Stimulated activated CD8-positive, alpha-beta memory T cell treated with anti-CD3 and anti-CD28 coated beads, Interleukin-7, amount 100 ng/mL, for 1 hour (primary cell): ENCODE results near the gene PMAIP1.
"Not testable (repeated sequence)": the region's sequence is repeated elsewhere in the genome, so short reads cannot be mapped to it uniquely, and the experiment has no call there.

Experiments
- DNase-seq, 2 donors: peaks; one replicate each; pipeline ENCODE4 v3.0.0-alpha.2; 2020; ENCODE audit warnings: low read depth in 2 of 2

The PMAIP1 gene

DNA sequence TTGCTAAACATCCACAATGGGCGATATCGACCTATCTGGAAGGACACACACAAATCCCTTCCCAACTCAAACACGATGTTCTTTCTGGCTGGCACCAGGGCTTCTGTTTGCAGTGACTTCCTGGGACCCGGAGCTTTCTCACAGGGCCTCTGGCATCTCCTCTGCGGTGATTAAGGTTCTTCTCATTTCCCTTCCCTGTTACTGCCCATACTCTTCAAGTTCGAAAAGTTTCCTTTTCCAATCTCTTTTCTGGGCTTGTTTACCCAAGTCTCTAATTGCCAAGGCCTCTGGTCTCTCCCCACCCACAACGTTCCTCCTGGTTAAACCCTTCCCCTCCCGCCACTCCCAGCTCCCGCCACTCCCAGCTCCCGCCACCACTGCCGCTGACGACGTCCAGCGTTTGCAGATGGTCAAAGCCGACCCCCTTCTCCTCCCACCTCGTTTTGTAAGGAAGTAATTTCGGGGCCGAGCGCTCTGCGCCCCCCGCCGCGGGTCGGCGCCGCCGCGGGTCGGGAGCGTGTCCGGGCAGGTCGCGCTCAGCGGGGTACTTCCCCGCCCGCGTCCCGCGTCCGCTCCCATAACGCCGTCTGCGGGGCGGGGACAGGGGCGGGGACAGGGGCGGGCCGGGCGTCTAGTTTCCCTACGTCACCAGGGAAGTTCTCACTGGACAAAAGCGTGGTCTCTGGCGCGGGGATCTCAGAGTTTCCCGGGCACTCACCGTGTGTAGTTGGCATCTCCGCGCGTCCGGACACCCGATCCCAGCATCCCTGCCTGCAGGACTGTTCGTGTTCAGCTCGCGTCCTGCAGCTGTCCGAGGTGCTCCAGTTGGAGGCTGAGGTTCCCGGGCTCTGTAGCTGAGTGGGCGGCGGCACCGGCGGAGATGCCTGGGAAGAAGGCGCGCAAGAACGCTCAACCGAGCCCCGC, at the start of gene PMAIP1:
Gene PMAIP1 (plus strand): TSS at position 699 of the 924 bp plus-strand sequence. CDS start 182 bp downstream, at position 881.
- peak; percentile 69 to 71 for DNase-seq

DNA sequence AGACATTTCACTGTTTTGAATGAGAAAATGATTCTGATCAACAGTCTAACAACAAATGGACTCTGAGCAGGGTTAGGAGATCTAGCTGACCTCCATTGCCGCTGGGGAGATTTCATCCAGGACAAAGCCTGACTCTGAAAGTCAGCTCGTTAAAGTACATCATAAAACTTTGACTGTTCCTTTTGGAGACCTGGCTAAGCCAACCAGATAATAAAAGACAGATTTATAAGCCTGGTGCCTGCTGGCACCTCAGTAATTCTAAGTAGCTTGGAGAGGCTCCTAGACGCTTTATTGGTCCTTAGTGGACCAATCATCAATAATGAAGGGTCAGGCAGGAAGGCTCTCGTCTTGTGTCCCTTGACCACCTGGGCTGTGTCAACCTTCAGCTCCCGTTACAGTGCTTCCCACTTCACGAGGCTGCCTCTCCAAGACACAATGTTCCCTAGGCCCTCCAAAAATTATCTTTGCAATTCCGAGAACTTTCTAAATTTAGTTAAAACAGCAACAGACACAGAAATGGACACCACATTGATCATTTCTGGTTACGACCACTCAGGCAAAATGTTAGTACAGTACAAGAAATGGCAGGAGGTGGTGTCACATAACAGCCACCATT, 47.9 kb upstream of the PMAIP1 start:
- DNase-seq, result no peak

DNA sequence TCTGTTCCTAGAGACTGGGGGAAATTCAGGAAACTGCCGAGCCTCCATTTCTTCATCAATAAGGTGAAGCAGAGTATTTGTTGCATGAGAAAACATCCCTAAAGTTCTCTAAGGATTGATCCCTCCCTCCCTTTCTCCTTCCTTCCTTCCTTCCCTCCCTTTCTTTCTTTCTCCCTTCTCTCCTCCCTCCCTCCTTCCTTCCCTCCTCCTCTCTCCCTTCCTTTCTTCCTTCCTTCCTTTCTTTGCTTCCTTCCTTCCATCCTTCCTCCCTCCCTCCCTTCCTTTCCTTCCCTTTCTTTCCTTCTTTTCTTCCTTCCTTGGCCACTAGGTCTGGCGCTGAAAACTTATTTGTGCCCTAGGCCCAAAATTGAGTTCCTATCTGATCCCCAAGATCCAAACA, 47.2 kb upstream of the PMAIP1 start:
- no peak for DNase-seq

DNA sequence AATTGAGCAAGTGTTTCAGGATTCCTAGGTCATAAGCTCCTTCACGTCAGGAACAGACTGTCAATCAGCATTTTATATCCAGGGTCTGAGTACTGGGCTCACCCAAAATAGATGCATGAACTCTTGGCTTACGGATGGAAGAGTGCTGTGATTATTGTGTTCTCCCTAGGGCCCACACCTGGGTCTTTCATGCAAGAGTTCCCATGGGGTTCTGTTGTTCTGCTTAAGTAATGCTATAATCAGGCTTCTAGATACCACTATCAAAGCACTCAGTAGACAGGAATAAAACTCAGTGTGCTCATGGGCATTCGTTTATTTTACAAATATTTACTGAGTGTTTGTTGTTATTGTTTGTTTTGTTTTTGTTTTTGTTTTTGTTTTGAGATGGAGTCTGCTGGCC, 46.4 kb upstream of the PMAIP1 start:
- no peak for DNase-seq

DNA sequence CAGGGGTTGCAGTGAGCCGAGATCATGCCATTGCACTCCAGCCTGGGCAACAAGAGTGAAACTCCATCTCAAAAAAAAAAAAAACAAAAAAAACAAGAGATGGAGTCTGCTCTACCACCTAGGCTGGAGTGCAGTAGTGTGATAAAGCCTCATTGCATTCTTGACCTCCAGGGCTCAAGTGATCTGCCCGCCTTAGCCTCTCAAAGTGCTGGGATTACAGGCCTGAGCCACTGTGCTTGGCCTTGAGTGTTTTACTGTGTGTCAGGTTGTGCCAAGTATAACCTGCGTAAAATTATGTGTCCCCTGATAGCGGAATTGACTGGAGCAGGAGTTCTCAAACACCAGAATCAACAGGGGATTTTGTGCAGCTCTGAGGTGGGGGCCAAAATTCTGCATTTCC, 45.8 kb upstream of the PMAIP1 start:
- not testable (repeated sequence) for DNase-seq

DNA sequence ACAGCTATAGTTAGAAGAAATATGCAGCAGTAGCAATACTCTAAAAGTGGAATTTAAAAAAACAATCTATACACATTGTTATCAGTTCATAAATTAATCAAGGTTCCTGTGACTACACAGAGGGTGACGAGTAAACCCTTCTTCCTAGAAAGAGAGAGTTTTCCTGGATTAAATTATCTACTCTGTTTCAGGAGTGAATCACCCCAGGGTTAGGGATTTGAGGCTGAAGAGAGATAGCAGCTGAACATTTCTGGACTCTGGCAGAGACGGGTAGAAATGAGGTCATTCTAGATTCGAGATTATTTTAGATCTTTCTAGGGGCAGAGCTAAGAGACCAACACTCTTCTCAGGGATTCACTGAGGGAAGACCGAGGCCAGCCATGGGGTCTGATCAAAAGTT, 38.8 kb upstream of the PMAIP1 start:
- DNase-seq, result no peak

DNA sequence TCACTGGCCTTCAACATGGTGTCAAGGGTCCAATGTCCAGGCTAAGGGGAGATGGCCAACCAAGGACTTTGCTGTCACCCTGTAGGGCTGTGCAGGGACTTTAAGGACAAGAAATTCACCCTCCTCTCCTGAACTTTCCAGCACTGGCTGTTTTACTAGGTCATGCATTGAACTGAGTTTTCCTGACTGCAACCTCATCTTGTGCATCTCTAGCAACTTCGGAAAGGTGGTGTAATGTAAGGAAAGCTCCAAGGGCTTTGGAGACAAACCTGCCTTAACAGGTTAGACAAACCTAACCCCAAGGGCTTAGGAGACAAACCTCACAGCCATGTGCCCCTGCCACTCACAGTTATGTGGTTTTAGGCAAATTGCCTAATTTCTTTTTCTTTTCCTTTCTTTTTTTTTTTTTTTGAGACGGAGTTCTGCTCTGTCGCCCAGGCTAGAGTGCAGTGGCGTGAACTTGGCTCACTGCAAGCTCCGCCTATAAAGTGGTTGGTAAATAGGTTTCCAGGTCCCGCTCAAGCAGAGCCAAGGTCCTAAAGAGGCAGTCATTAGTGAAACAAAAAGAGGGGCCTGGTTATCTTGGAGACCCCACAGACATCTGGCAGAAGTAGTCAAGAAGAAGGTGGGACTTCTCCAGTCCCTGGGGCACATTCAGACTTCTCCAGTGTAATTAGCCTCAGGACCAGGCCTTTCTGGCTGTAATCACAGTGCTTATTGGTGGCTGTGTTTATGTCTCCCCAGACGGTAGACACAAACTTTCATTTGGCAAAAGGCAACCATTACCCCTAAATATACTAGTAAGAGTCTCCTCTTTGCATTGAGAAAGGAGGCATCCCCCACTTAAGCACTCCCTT, 37.6 kb upstream of the PMAIP1 start:
- no peak for DNase-seq

DNA sequence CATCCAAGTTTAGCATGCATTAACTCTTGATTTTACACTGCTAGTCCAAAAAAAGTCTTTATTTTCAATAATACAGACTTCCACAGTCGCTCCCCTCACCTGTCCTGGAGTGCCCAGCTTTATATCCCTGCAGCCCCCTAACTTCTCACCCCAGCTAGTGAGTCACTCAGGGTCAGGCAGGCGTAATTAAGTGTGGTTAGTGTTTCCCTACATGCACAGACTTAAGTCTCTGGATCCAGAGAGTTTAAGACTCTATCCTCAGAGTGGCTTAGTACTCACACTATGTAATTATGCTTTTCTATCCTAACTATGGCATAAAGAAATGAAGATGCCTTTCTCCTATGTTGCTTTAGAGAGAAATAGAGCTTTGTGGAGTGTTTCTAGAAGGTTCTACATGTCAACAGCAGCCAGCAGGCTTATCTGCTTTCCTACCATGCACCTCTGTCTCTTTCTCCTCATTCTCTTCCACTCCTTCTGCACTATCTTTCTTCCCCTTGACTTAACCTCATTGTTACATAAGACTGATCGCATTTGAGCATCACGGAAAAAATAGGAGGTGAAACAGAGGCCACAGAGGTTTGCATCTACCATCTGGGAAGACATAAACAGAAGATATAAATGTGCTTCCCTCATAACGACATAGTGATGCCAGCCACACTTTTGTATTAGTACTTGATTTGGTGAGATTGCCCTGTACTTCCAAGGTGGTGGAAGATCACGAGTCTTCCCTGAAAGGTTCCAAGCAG, 34.4 kb upstream of the PMAIP1 start:
- no peak for DNase-seq

DNA sequence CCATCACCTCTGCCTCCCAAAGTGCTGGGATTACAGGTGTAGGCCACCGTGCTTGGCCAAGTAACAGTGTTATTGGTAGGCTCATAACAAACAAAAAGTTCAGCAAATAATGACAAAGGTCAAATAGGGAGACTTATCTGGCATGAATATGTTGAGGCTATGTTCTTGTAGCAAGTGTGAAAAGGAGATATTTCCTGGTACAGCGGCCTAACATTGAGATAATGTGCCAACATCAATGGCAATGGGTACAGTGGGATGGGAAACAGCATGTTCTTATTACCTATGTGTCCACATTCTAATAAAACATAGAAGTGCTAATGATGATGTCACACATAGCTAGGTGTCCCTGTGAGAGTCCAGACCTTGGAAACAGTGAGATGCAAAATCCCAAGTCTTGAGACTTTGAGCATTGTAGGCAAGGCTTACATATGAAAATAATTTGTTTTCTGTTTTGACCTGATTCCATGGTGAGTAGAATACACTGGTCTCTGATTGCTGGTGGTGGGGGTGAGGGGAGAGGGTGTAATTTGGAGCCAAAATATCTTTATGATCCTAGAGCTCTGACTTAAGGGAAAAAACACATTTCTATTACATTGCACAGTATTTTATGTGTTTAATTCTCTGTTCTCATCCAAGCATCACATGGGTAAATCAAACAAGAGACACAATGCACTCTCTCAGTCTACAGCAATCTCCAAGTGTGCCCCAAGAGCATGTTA, 33.1 kb upstream of the PMAIP1 start:
- DNase-seq, result no peak

DNA sequence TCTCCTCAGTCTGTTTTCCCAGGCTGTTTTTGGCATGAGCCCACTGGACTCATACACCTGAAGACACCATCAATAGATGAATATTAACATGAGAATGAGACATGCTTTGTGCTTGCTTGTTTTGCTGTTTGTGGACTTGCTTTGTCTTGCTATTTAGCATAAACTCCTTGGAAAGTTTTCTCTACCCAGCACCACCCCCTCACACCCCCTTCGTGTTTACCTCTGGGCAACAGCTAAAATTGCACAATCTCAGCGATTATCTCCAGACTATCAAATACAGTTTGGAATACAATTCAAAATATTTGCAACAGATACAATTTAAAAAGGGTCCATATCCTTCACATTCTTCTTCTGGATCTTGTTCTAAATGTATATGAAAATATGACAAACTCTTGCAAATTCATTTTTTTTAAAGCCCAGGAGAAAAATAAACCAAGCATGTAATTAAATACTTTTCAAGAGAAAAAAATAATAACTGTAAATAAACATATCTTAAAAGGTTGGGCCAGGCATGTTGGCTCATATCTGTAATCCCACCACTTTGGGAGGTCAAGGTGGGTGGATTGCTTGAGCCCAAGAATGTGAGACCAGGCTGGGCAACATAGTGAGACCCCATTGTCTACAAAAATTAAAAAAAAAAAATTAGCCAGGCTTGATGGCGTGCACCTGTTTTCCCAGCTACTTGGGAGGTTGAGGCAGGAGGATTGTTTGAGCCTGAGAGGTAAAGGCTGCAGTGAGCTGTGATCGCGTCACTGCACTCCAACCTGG, 32.3 kb upstream of the PMAIP1 start:
- no peak for DNase-seq

DNA sequence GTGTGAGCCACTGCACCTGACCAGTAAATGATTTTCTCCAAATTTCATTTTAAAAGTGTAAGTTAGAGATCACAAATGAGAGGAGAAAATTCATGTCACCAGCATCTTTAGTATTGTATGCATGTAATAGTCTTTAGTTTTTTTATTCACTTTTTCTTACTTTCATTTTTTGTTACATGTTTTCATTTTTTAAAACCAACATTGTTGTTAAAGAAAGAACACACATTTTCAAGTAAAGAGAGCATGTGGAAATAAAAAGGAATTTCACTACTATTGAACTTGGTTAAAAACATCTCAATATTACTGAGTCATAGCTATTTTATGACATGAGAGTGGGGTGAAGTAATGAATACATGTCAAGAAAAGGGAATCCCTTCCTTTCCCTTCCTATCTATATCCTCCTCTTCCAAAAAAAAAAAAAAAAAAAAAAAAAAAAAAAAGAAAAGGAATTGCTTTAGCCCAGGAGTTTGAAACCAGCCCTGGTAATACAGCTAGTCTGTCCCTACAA, 29.1 kb upstream of the PMAIP1 start:
- no peak for DNase-seq

DNA sequence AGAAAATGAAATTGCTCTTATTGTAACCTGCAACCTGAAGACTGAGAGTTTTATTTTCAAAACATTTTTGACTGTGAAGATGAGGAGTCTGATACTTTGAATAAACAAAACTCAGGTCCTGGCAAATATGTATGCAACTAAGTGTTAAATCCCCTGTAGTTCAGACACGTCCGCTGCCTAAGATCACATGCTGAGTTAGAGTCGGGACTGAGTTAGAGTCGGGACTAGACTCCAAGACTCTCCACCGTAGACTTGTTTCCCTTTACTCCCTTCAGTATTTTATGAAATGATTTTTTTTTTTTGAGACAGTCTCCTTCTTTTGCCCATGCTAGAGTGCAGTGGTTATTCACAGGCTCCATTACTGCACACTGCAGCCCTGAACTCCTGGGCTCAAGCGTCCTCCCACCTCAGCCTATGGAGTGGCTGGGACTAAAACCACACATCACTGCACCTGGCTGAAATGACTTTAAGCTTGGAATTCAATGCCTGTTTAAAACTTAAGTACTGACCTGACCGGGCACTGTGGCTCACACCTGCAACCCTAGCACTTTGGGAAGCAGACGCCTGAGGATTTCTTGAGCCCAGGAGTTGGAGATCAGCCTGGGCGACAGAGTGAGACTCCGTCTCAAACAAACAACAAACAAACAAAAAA, 28.0 kb upstream of the PMAIP1 start:
- no peak for DNase-seq

DNA sequence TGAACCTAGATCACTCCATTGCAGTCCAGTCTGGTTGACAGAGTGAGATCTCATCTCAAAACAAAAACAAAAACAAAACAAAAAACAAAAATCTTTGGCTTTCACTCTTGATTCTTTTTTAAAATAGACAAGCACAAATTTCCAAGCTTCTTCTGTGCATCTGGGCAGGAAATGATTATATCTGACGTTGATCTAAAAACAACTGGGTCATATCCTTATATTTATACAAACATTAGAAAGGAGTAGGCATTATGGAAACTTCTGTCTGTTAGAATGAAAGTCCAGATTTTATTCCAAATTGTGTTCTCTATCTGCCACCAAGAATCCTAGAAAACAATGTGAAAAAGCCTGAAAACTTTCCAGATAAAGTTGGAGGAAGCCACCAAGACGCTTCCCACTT, 26.2 kb upstream of the PMAIP1 start:
- no peak for DNase-seq

DNA sequence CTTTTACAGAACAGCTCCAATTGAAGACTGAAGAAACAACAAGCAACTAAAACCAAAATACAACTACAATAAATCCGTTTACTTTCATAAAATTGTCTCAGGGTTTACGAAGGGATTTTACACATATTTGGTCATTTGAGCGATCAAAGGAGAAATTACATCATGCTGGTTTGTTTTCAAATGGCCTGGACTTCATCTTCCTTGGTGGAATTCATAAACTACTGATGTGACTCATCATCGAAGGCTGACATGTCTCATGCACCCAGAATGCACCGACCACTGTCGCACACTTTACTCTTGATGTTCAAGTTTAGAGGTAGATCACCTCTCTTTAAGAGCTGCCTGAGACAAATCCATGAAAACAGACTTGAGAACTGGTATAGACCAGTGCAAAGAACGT, 25.6 kb upstream of the PMAIP1 start:
- DNase-seq, result no peak

DNA sequence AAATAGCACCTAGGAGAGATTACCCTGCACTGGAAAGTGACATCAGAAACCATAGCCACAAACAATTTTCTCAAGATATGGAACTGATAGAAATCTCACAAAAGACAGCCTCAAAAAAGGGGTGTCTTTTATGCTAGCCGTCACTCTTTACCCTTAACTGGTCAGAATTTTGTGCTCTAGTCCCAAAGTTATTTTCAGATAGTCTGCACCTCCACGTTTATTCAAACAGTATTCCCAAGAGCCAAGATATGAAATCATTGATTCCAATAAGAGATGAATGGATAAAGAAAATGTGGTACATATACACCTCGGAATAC, 23.5 kb upstream of the PMAIP1 start:
- no peak for DNase-seq

DNA sequence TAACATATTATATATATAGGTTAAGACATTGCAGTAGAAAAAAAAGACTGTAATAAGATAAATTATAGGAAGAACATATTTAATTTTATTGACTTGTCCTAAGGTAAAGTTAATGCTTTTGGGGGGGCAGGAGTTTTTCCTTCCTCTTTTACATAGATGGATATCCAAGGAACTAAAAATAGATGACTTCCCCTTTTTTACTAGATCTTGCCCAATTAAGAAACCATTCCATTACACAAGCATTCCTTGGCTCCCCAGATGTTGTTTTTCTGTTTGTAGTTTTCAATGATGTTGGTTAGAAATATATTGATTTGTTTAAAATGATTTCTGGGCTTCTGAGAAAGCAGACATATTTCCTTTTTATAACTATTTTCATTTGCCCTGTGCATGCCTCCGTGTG, 22.4 kb upstream of the PMAIP1 start:
- DNase-seq, result no peak

DNA sequence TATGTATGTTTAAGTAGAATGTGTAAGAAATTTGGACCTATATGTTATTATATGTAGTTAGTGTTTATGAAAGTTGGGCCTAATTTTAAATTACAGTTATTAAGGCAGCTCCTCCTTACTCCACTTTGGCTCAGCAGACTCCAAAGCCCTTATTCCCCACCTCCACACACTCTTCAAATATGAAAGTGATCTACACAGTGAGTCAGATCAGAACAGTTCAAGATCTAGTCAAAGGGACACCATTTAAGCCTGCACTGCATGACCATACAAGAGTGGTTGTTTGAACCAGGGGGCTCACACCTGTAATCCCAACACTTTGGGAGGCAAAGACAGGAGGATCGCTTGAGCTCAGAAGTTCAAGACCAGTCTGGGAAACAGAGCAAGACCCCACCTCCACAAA, 21.2 kb upstream of the PMAIP1 start:
- DNase-seq, result no peak

DNA sequence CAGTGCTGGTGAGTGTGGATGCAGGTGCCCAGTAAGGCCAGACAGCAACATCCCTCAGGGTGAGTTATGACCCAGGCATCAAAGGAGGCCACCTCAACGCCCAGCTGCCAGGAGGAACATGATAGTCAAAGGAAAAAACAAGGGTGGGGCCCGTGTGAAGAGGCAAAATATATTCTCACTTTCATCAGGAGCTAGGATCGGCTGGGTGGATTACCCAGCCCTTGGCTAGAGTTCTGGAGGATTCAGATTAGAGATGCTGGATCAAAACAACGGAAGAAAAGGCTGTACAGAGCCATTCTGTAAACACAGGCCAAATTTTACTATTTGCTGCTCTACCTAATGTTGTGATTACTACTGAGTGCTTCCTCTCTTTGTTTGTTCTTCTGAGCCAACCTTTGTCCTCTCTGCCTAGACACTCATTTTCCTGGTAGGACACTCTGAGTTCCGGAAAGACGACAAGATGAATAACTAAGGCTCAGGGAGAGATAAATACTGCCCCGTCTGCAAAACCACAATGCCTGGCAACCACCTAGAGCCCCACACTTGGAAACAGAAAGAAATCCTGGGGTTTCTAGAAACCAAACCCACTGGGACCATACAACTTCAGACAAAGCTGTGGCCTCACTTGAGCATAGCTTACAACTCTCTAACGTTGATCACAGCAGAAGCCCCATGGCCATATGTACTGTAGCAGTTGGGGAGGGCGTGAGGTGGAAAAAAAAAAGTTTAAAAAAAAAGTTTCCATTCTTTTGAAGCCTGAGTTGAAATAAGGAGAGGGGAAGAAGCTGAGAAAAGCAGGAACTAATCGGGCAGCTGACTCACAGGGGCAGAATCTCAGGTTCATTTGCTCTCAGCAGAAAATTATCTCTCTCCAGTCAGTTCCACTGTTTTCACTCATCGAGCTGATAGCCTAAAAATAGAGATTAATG, 17.8 kb upstream of the PMAIP1 start:
- no peak for DNase-seq

DNA sequence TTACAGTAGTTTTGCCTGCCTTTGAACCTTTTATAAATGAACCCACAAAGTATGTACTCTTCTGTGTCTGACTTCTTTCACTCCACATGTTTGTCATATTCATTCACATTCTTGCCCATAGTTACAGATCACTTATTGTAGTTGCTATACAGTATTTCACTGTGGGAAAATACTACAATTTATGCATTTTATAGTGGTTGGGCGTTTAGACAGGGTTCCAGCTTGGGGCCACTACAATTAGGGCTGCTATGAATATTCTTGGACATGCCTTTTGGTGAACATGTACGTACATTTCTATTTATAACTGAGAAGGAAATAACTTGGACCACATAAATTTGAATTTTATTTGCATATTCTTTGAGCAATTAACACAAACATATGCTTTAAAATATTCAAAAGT, 15.4 kb upstream of the PMAIP1 start:
- DNase-seq, result no peak
